NCI-H446 treated with DMSO at 0.1 percent for 48 hours (cell line): Measurements from ENCODE around the gene TSC22D4.

ENCODE experiments used
- DNase-seq: peaks from one replicate; lab custom pipeline; 2025; lab: John Stamatoyannopoulos, UW

The TSC22D4 gene

DNA sequence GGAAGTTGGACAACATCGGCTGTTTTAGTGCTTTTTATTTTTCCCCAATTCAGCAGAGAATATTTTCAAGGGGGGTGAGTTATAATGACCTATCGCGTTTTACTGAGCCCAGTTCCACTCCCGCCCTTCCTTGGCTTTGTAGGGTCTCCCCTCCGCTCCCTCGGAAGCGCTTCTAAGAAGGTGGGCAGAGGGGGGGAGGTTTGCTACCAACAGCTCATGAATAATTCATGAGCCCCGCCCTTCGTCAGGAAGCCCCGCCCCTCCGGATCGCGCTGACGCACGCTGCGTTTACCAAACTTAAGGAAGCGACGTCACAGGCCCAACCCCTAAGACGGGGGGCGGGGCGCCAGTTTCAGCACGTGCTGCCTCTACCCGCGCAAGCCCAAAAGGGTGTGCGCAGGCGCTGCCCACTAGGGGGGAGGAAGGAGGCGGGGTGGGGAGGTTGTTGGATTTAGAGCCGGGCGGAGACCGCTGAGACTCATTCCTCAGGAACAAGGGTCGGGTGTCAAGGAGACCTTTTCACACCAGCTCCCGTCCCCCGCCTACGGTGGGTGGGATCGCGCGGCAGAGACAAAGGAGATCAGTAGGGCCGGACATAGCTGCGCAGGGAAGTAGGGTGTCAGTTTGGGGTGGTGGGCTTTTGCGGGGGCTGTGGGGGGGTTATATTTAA, 49.9 kb downstream of the TSC22D4 start:
- DNase-seq, result peak; percentile 98

DNA sequence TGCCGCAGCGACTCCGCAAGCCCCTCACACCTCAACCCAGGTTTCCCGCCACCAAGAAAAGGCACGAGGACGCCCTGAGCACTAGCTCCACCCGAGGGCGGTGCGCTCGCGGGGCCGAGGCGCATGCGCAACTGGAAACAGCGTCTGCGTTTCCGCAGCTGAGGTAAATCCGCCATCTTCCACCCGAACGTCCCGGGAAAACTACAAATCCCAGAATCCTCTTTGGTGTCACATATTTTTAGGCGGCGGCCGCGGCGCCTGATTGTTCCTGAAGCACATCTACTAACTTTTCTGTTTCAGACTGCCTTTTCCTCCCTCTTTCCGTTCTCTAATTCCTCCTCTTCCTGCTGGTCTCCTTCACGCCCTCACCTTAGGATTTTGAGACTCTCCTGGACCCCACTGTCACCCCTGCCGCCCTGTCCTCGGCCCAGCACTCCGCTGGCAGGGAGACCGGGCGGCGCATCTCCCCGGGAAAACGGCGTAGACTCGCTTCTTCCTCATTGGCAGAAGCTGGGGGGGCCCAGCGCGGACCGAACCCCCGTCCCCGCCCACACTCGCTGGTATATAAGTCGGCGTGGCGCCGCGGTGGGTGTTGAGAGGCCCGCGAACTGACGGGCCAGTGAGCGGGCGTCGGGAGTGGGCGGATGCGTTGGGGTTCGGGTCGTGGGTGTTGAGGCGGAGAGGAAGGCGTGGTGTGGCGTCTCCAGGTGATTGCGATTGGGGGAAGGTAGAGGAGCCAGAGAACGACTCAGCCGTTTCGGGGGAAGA, 50.6 kb downstream of the TSC22D4 start, which contains the start of gene ZCWPW1:
ZCWPW1 (minus strand) TSS at position 505 of the 768 bp plus-strand sequence. CDS start 8,054 bp downstream, outside the sequence.
- peak; percentile 84 for DNase-seq

- no peak for DNase-seq
Observed at GRCh38 chr7:100427762-100428198, 51.2 kb downstream of the TSC22D4 start.

- DNase-seq, result no peak
Observed at GRCh38 chr7:100426516-100426915, 52.5 kb downstream of the TSC22D4 start.

DNA sequence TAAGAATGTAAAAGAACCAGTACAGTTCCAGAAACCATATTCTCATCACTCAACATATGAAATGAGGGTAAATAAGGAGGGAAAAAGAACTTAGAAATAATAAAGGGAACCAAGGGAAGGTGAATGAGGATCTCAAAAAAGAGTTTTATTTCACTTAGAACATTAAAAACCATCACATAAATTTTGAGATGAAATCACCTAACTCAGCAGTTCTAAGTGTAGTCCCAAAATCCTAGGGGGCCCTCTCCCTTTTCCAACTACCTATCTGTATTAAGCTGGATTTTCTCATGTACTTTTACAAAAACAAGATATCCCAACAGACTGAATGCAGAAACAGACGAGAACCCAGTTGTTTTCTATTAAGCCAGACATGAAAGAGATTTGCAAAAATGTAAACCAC, 53.7 kb downstream of the TSC22D4 start:
- DNase-seq, result no peak

- no peak for DNase-seq
Observed at GRCh38 chr7:100423315-100423714, 55.7 kb downstream of the TSC22D4 start.

- DNase-seq, result no peak
Observed at GRCh38 chr7:100419660-100420226, 59.3 kb downstream of the TSC22D4 start.

- DNase-seq, result no peak
Observed at GRCh38 chr7:100418930-100419659, 59.9 kb downstream of the TSC22D4 start.
